ENCODE results near the gene PWP2.
"Not testable (repeated sequence)": the region's sequence is repeated elsewhere in the genome, so short reads cannot be mapped to it uniquely, and the experiment has no call there.

- TF ChIP-seq POLR2A (IDR thresholded peaks at IDR 0.05; ENCODE audit: low read depth); CTCF (IDR thresholded peaks at IDR 0.05): not testable (repeated sequence)
Measured at GRCh38 chr21:44153214-44153888, 46.2 kb downstream of the PWP2 start.

Data from esophagus muscularis mucosa (tissue), 3 donors.